CD4-positive, CD25-positive, alpha-beta regulatory T cell (primary cell): ENCODE measurements around the gene SLC36A4. TPM values are rescaled to one million over a fixed set of nuclear protein-coding genes. Genes with fewer than 3 reads are reported as not detected.
"Not testable (repeated sequence)": the region's sequence is repeated elsewhere in the genome, so short reads cannot be mapped to it uniquely, and the experiment has no call there.

Experiments used
- ATAC-seq, 2 donors: fragments of 150-1000 bp; cut with Tn5 transposase; one replicate each; pipeline ENCODE4 v1.10.0; 2021; ENCODE audit warnings: low read depth in 2 of 2, moderate number of reproducible peaks in 2 of 2, moderate library complexity in 1 of 2
- DNase-seq, 3 donors: peaks; one replicate each; pipeline versions ENCODE4 v3.0.0 to v3.0.0-alpha.2; 2012 to 2022; ENCODE audit warnings: mixed read lengths in 1 of 3
- H3K27ac ChIP-seq: one replicate; pipeline ENCODE4 v1.7.0; 2013; ENCODE audit warnings: mild to moderate bottlenecking, low read length; ENCODE audit not compliant: insufficient read depth, poor library complexity, severe bottlenecking
- H3K27me3 ChIP-seq: one replicate; pipeline ENCODE4 v1.7.0; 2013; ENCODE audit warnings: low read length; ENCODE audit not compliant: control insufficient read depth, insufficient read depth
- H3K36me3 ChIP-seq: one replicate; pipeline ENCODE4 v1.7.0; 2013; ENCODE audit warnings: mild to moderate bottlenecking, low read length, moderate library complexity; ENCODE audit not compliant: control insufficient read depth, insufficient read depth
- H3K4me1 ChIP-seq: 2 replicates; pipeline ENCODE4 v1.7.0; 2013; ENCODE audit warnings: mild to moderate bottlenecking, low read length; ENCODE audit not compliant: insufficient read depth, control insufficient read depth, poor library complexity, severe bottlenecking
- H3K4me3 ChIP-seq: one replicate; pipeline ENCODE4 v1.7.0; 2013; ENCODE audit warnings: low read depth, mild to moderate bottlenecking, low read length, moderate library complexity
- H3K9me3 ChIP-seq, 2 experiments: 1 replicate in 1 of 2; 2 replicates in 1 of 2; pipeline ENCODE4 v1.7.0; 2013; ENCODE audit warnings: low read length in 2 of 2, mild to moderate bottlenecking in 1 of 2, moderate library complexity in 1 of 2; ENCODE audit not compliant: control insufficient read depth in 2 of 2
- H3K27ac Mint-ChIP-seq, 3 donors: one replicate each; pipeline ENCODE4 v1.8.0; 2020 to 2022; ENCODE audit warnings: mild to moderate bottlenecking in 3 of 3, mixed read lengths in 3 of 3, moderate library complexity in 2 of 3
- H3K27me3 Mint-ChIP-seq: one replicate; pipeline ENCODE4 v1.8.0; 2022; ENCODE audit warnings: mild to moderate bottlenecking, mixed read lengths
- H3K36me3 Mint-ChIP-seq: one replicate; pipeline ENCODE4 v1.8.0; 2020; ENCODE audit warnings: mixed read lengths
- H3K4me1 Mint-ChIP-seq, 4 donors: one replicate each; pipeline ENCODE4 v1.8.0; 2020 to 2022; ENCODE audit warnings: mixed read lengths in 4 of 4, mild to moderate bottlenecking in 1 of 4
- H3K4me3 Mint-ChIP-seq, 4 donors: one replicate each; pipeline ENCODE4 v1.8.0; 2020 to 2022; ENCODE audit warnings: mild to moderate bottlenecking in 4 of 4, mixed read lengths in 4 of 4, moderate library complexity in 3 of 4
- H3K9me3 Mint-ChIP-seq, 7 donors: one replicate each; pipeline ENCODE4 v1.8.0; 2020 to 2022; ENCODE audit warnings: mixed read lengths in 7 of 7, mild to moderate bottlenecking in 3 of 7, moderate library complexity in 2 of 7
- polyA plus RNA-seq, 4 donors: library from polyadenylated mRNA; unstranded; fragments of 300-500 nt; fragmentation: Illumina TruSeq; gene quantifications; one replicate each; pipeline ENCODE4 v1.2.3, GENCODE V29; 2021
- total RNA-seq: library from RNA; stranded (reverse); gene quantifications from one replicate; pipeline ENCODE4 v1.2.3, GENCODE V29; 2022

The SLC36A4 gene
- total and polyA plus RNA-seq, 5 donors from 2014 or later: 10.3 to 17.4 (median 11.0) TPM

- H3K27me3 ChIP-seq: peaks cover 3% of the 10 kb centered on the region
- peaks cover 15% of the 10 kb centered on the region for H3K27me3 Mint-ChIP-seq
Observed at GRCh38 chr11:93117565-93117964, 80.2 kb downstream of the SLC36A4 start.

GRCh38 chr11:93116641-93117441 is 81.0 kb downstream of the SLC36A4 start:
- Mint-ChIP-seq H3K4me3 (no peak overlapping the region), H3K27me3 (peaks cover 10% of the 10 kb centered on the region), H3K4me1 (no peaks in the 10 kb centered on the region), H3K27ac (no peak overlapping the region), H3K36me3 (no peaks in the 10 kb centered on the region), H3K9me3 (peaks cover 0 to 4% (median 0%) of the 10 kb centered on the region in 7 donors)
- ATAC-seq: no peak
- H3K4me1 ChIP-seq: no peaks in the 10 kb centered on the region
- no peak overlapping the region for H3K27ac ChIP-seq
- peaks cover 3% of the 10 kb centered on the region for H3K27me3 ChIP-seq
- H3K9me3 ChIP-seq: no peaks in the 10 kb centered on the region
- DNase-seq: no peak
- H3K4me3 ChIP-seq: no peak overlapping the region
- no peaks in the 10 kb centered on the region for H3K36me3 ChIP-seq

More at GRCh38 chr11:93117565-93117964, 80.2 kb downstream of the SLC36A4 start:
- no peaks in the 10 kb centered on the region for H3K36me3 ChIP-seq
- Mint-ChIP-seq H3K4me1 (no peaks in the 10 kb centered on the region), H3K27ac (no peak overlapping the region), H3K9me3 (peaks cover 0 to 4% (median 0%) of the 10 kb centered on the region in 7 donors), H3K36me3 (no peaks in the 10 kb centered on the region), H3K4me3 (no peak overlapping the region)
- no peak overlapping the region for H3K27ac ChIP-seq
- no peak overlapping the region for H3K4me3 ChIP-seq
- H3K4me1 ChIP-seq: no peaks in the 10 kb centered on the region
- DNase-seq (no peak), ATAC-seq (no peak)
- H3K9me3 ChIP-seq: no peaks in the 10 kb centered on the region

GRCh38 chr11:93114304-93114703 is 83.5 kb downstream of the SLC36A4 start:
- H3K27ac ChIP-seq: no peak overlapping the region
- H3K4me1 Mint-ChIP-seq: no peaks in the 10 kb centered on the region
- no peak overlapping the region for H3K27ac Mint-ChIP-seq
- H3K36me3 ChIP-seq: no peaks in the 10 kb centered on the region
- ATAC-seq: no peak
- H3K36me3 Mint-ChIP-seq: peaks cover 2% of the 10 kb centered on the region
- no peak overlapping the region for H3K4me3 ChIP-seq
- peaks cover 3% of the 10 kb centered on the region for H3K27me3 ChIP-seq
- H3K9me3 Mint-ChIP-seq: peaks cover 0 to 7% (median 0%) of the 10 kb centered on the region in 7 donors
- no peaks in the 10 kb centered on the region for H3K9me3 ChIP-seq
- no peak for DNase-seq
- H3K27me3 Mint-ChIP-seq: peaks cover 10% of the 10 kb centered on the region
- H3K4me3 Mint-ChIP-seq: no peak overlapping the region
- H3K4me1 ChIP-seq: no peaks in the 10 kb centered on the region

GRCh38 chr11:93113824-93114223 is 84.0 kb downstream of the SLC36A4 start:
- peaks cover 3% of the 10 kb centered on the region for H3K27me3 ChIP-seq
- no peak overlapping the region for H3K4me3 Mint-ChIP-seq
- peaks cover 0 to 8% (median 0%) of the 10 kb centered on the region in 7 donors for H3K9me3 Mint-ChIP-seq
- ATAC-seq: no peak
- no peak overlapping the region for H3K27ac ChIP-seq
- H3K27ac Mint-ChIP-seq: no peak overlapping the region
- no peaks in the 10 kb centered on the region for H3K9me3 ChIP-seq
- no peak for DNase-seq
- H3K36me3 Mint-ChIP-seq: peaks cover 3% of the 10 kb centered on the region
- no peaks in the 10 kb centered on the region for H3K4me1 ChIP-seq
- no peak overlapping the region for H3K4me3 ChIP-seq
- peaks cover 10% of the 10 kb centered on the region for H3K27me3 Mint-ChIP-seq
- no peaks in the 10 kb centered on the region for H3K4me1 Mint-ChIP-seq
- H3K36me3 ChIP-seq: no peaks in the 10 kb centered on the region

GRCh38 chr11:93111147-93111546 is 86.6 kb downstream of the SLC36A4 start:
- not testable (repeated sequence) for H3K27ac ChIP-seq, DNase-seq, H3K4me1 ChIP-seq, H3K27me3 ChIP-seq, H3K36me3 Mint-ChIP-seq, H3K4me3 ChIP-seq, H3K9me3 ChIP-seq, H3K4me3 Mint-ChIP-seq, H3K27me3 Mint-ChIP-seq, H3K4me1 Mint-ChIP-seq, H3K36me3 ChIP-seq, ATAC-seq, H3K9me3 Mint-ChIP-seq
- H3K27ac Mint-ChIP-seq: peak overlapping the region in 1 of 3 donors; percentile 50

GRCh38 chr11:93100211-93100610 is 97.6 kb downstream of the SLC36A4 start:
- no peaks in the 10 kb centered on the region for H3K27me3 ChIP-seq
- no peak overlapping the region for H3K27ac Mint-ChIP-seq
- H3K4me3 ChIP-seq: no peak overlapping the region
- no peaks in the 10 kb centered on the region for H3K9me3 ChIP-seq
- no peaks in the 10 kb centered on the region for H3K36me3 Mint-ChIP-seq
- H3K4me1 Mint-ChIP-seq: no peaks in the 10 kb centered on the region
- H3K9me3 Mint-ChIP-seq: peaks cover 2 to 15% (median 6%) of the 10 kb centered on the region in 7 donors
- no peaks in the 10 kb centered on the region for H3K4me1 ChIP-seq
- H3K27ac ChIP-seq: no peak overlapping the region
- ATAC-seq (no peak), DNase-seq (no peak)
- H3K36me3 ChIP-seq: no peaks in the 10 kb centered on the region
- no peak overlapping the region for H3K4me3 Mint-ChIP-seq
- no peaks in the 10 kb centered on the region for H3K27me3 Mint-ChIP-seq

- Mint-ChIP-seq H3K4me1 (no peaks in the 10 kb centered on the region), H3K4me3 (no peak overlapping the region)
Observed at GRCh38 chr11:93099806-93100205, 98.0 kb downstream of the SLC36A4 start.

More at GRCh38 chr11:93099806-93100205, 98.0 kb downstream of the SLC36A4 start:
- H3K27me3 ChIP-seq: no peaks in the 10 kb centered on the region
- no peak for ATAC-seq
- no peak overlapping the region for H3K27ac ChIP-seq
- no peaks in the 10 kb centered on the region for H3K27me3 Mint-ChIP-seq
- DNase-seq: no peak
- no peaks in the 10 kb centered on the region for H3K36me3 ChIP-seq
- no peaks in the 10 kb centered on the region for H3K9me3 ChIP-seq
- H3K27ac Mint-ChIP-seq: no peak overlapping the region
- H3K9me3 Mint-ChIP-seq: peaks cover 2 to 15% (median 8%) of the 10 kb centered on the region in 7 donors
- no peaks in the 10 kb centered on the region for H3K36me3 Mint-ChIP-seq
- H3K4me3 ChIP-seq: no peak overlapping the region
- no peaks in the 10 kb centered on the region for H3K4me1 ChIP-seq
